ENCODE data around the gene HFE.
A peak's percentile ranks its signal among the peaks of the same experiment; 100 is the strongest.

The HFE gene

DNA sequence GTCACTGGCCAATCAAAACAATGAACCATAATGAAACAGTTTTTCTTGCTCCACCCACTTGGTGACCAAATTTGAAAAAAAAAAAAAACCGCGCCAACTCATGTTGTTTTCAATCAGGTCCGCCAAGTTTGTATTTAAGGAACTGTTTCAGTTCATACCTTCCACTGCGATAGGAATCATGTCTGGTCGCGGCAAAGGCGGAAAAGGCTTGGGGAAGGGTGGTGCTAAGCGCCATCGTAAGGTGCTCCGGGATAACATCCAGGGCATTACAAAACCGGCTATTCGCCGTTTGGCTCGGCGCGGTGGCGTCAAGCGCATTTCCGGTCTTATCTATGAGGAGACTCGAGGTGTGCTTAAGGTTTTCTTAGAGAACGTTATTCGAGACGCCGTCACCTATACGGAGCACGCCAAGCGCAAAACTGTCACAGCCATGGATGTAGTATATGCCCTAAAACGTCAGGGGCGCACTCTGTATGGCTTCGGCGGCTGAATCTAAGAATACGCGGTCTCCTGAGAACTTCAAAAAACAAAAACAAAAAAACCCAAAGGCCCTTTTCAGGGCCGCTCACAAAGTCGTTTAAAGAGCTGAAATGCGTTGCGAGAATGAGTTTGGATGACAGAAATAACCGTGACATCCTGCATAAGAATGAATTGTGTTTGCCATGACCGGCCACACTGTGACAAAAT is 16.7 kb downstream of the HFE start (continued):
- TF ChIP-seq PRDM10 (tag by site-specific recombination; IDR thresholded peaks at IDR 0.05): peak; percentile 56; the same call in 1 of the 2 replicates
- TF ChIP-seq ZNF654 (tag by site-specific recombination; IDR thresholded peaks at IDR 0.05; ENCODE audit: low read depth): peak; percentile 2; the same call in 1 of the 2 replicates
- no peak; the same call in 1 of the 2 replicates for TF ChIP-seq TCF7L2 (IDR thresholded peaks at IDR 0.05; ENCODE audit: borderline replicate concordance, low read depth, low read length)
- TF ChIP-seq ZNF768 (tag by site-specific recombination; IDR thresholded peaks at IDR 0.05): peak; percentile 62
- TF ChIP-seq FEZF1 (tag by site-specific recombination; IDR thresholded peaks at IDR 0.05): peak; percentile 9; the same call in 1 of the 2 replicates
- TF ChIP-seq, protein P1, sequence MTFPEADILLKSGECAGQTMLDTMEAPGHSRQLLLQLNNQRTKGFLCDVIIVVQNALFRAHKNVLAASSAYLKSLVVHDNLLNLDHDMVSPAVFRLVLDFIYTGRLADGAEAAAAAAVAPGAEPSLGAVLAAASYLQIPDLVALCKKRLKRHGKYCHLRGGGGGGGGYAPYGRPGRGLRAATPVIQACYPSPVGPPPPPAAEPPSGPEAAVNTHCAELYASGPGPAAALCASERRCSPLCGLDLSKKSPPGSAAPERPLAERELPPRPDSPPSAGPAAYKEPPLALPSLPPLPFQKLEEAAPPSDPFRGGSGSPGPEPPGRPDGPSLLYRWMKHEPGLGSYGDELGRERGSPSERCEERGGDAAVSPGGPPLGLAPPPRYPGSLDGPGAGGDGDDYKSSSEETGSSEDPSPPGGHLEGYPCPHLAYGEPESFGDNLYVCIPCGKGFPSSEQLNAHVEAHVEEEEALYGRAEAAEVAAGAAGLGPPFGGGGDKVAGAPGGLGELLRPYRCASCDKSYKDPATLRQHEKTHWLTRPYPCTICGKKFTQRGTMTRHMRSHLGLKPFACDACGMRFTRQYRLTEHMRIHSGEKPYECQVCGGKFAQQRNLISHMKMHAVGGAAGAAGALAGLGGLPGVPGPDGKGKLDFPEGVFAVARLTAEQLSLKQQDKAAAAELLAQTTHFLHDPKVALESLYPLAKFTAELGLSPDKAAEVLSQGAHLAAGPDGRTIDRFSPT (tag by site-specific recombination; IDR thresholded peaks at IDR 0.05): no peak; the same call in 1 of the 2 replicates
- peak; percentile 88 for TF ChIP-seq INSM2 (tag by site-specific recombination; IDR thresholded peaks at IDR 0.05)
- no peak; the same call in none of the 2 replicates for TF ChIP-seq PRDM6 (tag by site-specific recombination; IDR thresholded peaks at IDR 0.05)
- TF ChIP-seq, protein P2, sequence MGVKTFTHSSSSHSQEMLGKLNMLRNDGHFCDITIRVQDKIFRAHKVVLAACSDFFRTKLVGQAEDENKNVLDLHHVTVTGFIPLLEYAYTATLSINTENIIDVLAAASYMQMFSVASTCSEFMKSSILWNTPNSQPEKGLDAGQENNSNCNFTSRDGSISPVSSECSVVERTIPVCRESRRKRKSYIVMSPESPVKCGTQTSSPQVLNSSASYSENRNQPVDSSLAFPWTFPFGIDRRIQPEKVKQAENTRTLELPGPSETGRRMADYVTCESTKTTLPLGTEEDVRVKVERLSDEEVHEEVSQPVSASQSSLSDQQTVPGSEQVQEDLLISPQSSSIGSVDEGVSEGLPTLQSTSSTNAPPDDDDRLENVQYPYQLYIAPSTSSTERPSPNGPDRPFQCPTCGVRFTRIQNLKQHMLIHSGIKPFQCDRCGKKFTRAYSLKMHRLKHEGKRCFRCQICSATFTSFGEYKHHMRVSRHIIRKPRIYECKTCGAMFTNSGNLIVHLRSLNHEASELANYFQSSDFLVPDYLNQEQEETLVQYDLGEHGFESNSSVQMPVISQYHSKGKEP (tag by site-specific recombination; IDR thresholded peaks at IDR 0.05): peak; percentile 54; the same call in 1 of the 2 replicates
- TF ChIP-seq ZNF704 (tag by site-specific recombination; IDR thresholded peaks at IDR 0.05): no peak
- TF ChIP-seq, protein P3, sequence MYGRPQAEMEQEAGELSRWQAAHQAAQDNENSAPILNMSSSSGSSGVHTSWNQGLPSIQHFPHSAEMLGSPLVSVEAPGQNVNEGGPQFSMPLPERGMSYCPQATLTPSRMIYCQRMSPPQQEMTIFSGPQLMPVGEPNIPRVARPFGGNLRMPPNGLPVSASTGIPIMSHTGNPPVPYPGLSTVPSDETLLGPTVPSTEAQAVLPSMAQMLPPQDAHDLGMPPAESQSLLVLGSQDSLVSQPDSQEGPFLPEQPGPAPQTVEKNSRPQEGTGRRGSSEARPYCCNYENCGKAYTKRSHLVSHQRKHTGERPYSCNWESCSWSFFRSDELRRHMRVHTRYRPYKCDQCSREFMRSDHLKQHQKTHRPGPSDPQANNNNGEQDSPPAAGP (tag by site-specific recombination; IDR thresholded peaks at IDR 0.05): peak; percentile 73; the same call in 1 of the 2 replicates
- TF ChIP-seq ZFP3 (tag by site-specific recombination; IDR thresholded peaks at IDR 0.05; ENCODE audit: low read depth): no peak
- no peak for TF ChIP-seq ZBTB48 (tag by site-specific recombination; IDR thresholded peaks at IDR 0.05)
- peak; percentile 49 for TF ChIP-seq KLF1 (tag by site-specific recombination; IDR thresholded peaks at IDR 0.05)
- no peak; the same call in 1 of the 2 replicates for TF ChIP-seq HOXD13 (CRISPR knock-in tag; IDR thresholded peaks at IDR 0.05; ENCODE audit: borderline replicate concordance)
- TF ChIP-seq, protein P4, sequence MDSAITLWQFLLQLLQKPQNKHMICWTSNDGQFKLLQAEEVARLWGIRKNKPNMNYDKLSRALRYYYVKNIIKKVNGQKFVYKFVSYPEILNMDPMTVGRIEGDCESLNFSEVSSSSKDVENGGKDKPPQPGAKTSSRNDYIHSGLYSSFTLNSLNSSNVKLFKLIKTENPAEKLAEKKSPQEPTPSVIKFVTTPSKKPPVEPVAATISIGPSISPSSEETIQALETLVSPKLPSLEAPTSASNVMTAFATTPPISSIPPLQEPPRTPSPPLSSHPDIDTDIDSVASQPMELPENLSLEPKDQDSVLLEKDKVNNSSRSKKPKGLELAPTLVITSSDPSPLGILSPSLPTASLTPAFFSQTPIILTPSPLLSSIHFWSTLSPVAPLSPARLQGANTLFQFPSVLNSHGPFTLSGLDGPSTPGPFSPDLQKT (IDR thresholded peaks at IDR 0.05; ENCODE audit: borderline replicate concordance, low read depth, low read length): peak; percentile 83
- peak; percentile 96 for TF ChIP-seq SP3 (tag by site-specific recombination; IDR thresholded peaks at IDR 0.05)
- no peak for TF ChIP-seq ZFP41 (tag by site-specific recombination; IDR thresholded peaks at IDR 0.05; ENCODE audit: borderline replicate concordance)
- peak; percentile 60 for TF ChIP-seq ZBTB20 (tag by site-specific recombination; IDR thresholded peaks at IDR 0.05)
- TF ChIP-seq ZNF112 (tag by site-specific recombination; IDR thresholded peaks at IDR 0.05): no peak
- no peak for TF ChIP-seq ZNF791 (tag by site-specific recombination; IDR thresholded peaks at IDR 0.05)
- TF ChIP-seq ZNF426 (tag by site-specific recombination; IDR thresholded peaks at IDR 0.05): no peak
- TF ChIP-seq ZSCAN16 (tag by site-specific recombination; IDR thresholded peaks at IDR 0.05): 0 out of 2 replicates have a peak, but pooled peaks have one; percentile 19
